ENCODE results near the gene CNTN1.

GRCh38 chr12:41073633-41074472 is 381.6 kb downstream of the CNTN1 start:
- TF ChIP-seq EZH2 (IDR thresholded peaks at IDR 0.05; ENCODE audit: borderline replicate concordance) (no peak), EZH2phosphoT487 (IDR thresholded peaks at IDR 0.05; ENCODE audit: low read depth, severe bottlenecking, unreplicated experiment) (no peak), CTCF (IDR thresholded peaks at IDR 0.05; ENCODE audit: poor library complexity) (no peak)

Data from hepatocyte (in vitro differentiated cells).